Measurements from ENCODE around the gene LDLRAD3.

GRCh38 chr11:35970445-35970844 lies 26.6 kb downstream of the LDLRAD3 start:
- TF ChIP-seq, protein P1, sequence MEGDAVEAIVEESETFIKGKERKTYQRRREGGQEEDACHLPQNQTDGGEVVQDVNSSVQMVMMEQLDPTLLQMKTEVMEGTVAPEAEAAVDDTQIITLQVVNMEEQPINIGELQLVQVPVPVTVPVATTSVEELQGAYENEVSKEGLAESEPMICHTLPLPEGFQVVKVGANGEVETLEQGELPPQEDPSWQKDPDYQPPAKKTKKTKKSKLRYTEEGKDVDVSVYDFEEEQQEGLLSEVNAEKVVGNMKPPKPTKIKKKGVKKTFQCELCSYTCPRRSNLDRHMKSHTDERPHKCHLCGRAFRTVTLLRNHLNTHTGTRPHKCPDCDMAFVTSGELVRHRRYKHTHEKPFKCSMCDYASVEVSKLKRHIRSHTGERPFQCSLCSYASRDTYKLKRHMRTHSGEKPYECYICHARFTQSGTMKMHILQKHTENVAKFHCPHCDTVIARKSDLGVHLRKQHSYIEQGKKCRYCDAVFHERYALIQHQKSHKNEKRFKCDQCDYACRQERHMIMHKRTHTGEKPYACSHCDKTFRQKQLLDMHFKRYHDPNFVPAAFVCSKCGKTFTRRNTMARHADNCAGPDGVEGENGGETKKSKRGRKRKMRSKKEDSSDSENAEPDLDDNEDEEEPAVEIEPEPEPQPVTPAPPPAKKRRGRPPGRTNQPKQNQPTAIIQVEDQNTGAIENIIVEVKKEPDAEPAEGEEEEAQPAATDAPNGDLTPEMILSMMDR (IDR thresholded peaks at IDR 0.05): no peak
- TF ChIP-seq POLR2A (IDR thresholded peaks at IDR 0.05): no peak

Data from ovary (tissue), 3 donors.